Immature natural killer cell (primary cell): ENCODE data around the gene PEF1. TPM values are rescaled to one million over a fixed set of nuclear protein-coding genes. Genes with fewer than 3 reads are reported as not detected.
"Not testable (repeated sequence)": the region's sequence is repeated elsewhere in the genome, so short reads cannot be mapped to it uniquely, and the experiment has no call there.

Source experiments
- DNase-seq, 3 donors: peaks; one replicate each; pipeline ENCODE4 v3.0.0; 2022; ENCODE audit warnings: mixed read lengths in 1 of 3
- H3K27ac Mint-ChIP-seq, 6 donors: one replicate each; pipeline ENCODE4 v1.8.0; 2020; ENCODE audit warnings: mixed read lengths in 6 of 6, mild to moderate bottlenecking in 5 of 6, inconsistent platforms in 4 of 6, moderate library complexity in 3 of 6
- H3K27me3 Mint-ChIP-seq, 3 donors: one replicate each; pipeline ENCODE4 v1.8.0; 2020 to 2021; ENCODE audit warnings: low read depth in 3 of 3, mild to moderate bottlenecking in 3 of 3, mixed read lengths in 3 of 3, moderate library complexity in 3 of 3, inconsistent platforms in 1 of 3
- H3K36me3 Mint-ChIP-seq, 3 donors: one replicate each; pipeline ENCODE4 v1.8.0; 2020; ENCODE audit warnings: mixed read lengths in 3 of 3, inconsistent platforms in 2 of 3, mild to moderate bottlenecking in 2 of 3
- H3K4me1 Mint-ChIP-seq, 2 donors: one replicate each; pipeline ENCODE4 v1.8.0; 2020; ENCODE audit warnings: inconsistent platforms in 2 of 2, mild to moderate bottlenecking in 2 of 2, mixed read lengths in 2 of 2, moderate library complexity in 1 of 2
- H3K4me3 Mint-ChIP-seq, 5 donors: one replicate each; pipeline ENCODE4 v1.8.0; 2020; ENCODE audit warnings: mild to moderate bottlenecking in 5 of 5, mixed read lengths in 5 of 5, inconsistent platforms in 3 of 5, moderate library complexity in 3 of 5
- H3K9me3 Mint-ChIP-seq, 6 donors: one replicate each; pipeline ENCODE4 v1.8.0; 2020; ENCODE audit warnings: mild to moderate bottlenecking in 6 of 6, mixed read lengths in 6 of 6, inconsistent platforms in 4 of 6, moderate library complexity in 3 of 6
- polyA plus RNA-seq, 3 donors: library from polyadenylated mRNA; unstranded; fragments of 300-500 nt; fragmentation: Illumina TruSeq; gene quantifications; one replicate each; pipeline ENCODE4 v1.2.3, GENCODE V29; 2021

The PEF1 gene
- polyA plus RNA-seq, 3 donors from 2014 or later: 108 to 224 (median 119) TPM

DNA sequence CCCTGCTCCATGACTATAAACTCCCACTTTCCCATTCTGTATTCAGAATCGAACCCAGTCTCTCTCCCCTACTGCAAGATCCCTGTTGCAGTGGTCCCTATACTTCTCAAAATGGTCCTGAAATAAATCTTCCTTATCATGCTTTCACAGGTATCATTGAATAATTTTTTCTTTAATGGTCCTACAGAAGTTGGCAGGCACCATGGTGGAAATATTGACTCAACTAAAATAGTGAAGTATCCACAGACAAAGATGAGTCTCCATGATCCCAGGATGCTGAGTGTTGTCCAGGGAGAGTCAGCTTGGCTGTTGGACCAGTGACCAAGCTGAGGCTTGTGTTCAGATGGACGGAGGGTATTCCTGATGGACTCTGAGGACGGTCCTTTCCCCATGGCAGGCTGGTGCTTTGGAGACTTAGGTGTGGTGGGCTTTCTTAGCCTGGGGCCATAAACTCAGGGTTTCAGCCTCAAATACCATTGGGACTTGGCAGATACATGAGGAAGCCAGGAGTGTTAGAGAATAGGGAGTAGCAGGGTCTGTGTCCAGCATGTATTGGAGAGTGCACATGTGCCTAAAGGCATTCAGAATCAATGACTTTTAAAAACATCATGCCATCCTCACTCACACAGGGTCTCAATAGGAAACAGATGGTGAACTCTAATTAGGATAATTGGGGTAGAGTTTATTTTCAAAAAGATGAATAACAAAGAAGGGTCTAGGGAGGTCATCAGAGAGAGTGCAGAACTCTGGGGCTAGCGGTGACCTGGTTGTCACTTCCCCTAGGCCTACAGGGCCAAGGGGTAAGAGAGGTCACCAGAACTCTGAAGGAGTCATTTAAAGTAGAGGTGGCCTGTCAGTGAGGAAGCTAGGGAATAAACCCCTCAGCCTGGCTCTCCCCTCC, 48.6 kb downstream of the PEF1 start:
- no peak overlapping the region for H3K4me3 Mint-ChIP-seq
- H3K4me1 Mint-ChIP-seq: no peaks in the 10 kb centered on the region
- no peaks in the 10 kb centered on the region for H3K36me3 Mint-ChIP-seq
- no peak for DNase-seq
- H3K27me3 Mint-ChIP-seq: peaks cover 0 to 7% (median 6%) of the 10 kb centered on the region in 3 donors
- H3K9me3 Mint-ChIP-seq: no peaks in the 10 kb centered on the region
- no peak overlapping the region for H3K27ac Mint-ChIP-seq

DNA sequence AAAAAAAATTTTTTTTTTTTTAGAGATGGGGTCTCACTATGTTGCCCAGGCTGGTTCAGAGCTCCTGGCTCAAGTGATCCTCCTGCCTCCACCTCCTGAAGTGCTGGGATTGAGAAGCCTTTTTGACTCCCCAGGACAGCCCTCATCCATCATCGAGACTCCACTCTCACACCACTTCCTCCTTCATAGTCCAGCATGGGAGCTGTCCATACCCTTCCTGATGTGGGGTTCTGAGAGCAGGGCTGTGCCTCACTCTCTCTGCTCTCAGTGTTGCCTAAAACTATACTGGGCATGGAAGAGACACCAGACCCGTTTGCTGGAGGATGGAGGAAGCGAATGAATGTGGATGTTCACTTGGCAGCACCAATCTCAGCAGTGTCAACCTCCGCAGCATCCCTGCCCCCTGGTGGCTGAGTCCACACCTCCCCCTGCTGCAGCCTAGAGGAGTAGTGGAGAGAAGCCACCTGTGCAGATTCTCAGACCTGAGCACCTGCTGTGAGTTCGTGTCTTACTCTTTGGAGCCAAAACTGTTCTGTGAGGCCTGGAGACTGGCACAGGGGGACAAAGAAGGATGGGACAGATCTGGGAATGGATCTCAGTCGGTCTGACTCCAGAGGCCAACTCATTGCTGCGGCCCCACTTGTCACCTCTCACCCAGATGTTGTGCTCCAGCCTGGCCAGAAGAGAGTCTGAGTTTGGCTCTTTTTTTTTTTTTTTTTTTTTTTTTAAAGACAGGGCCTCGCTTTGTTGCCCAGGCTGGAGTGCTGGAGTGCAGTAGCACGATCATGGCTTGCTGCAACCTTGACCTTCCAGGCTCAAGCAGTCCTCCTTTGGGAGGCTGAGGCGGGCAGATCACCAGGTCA, 50.7 kb downstream of the PEF1 start:
- Mint-ChIP-seq H3K4me3 (no peak overlapping the region), H3K27me3 (peaks cover 6 to 8% (median 6%) of the 10 kb centered on the region in 3 donors), H3K9me3 (no peaks in the 10 kb centered on the region), H3K27ac (no peak overlapping the region), H3K36me3 (no peaks in the 10 kb centered on the region), H3K4me1 (no peaks in the 10 kb centered on the region)
- peak; percentile 26 to 50 (median 26) for DNase-seq

DNA sequence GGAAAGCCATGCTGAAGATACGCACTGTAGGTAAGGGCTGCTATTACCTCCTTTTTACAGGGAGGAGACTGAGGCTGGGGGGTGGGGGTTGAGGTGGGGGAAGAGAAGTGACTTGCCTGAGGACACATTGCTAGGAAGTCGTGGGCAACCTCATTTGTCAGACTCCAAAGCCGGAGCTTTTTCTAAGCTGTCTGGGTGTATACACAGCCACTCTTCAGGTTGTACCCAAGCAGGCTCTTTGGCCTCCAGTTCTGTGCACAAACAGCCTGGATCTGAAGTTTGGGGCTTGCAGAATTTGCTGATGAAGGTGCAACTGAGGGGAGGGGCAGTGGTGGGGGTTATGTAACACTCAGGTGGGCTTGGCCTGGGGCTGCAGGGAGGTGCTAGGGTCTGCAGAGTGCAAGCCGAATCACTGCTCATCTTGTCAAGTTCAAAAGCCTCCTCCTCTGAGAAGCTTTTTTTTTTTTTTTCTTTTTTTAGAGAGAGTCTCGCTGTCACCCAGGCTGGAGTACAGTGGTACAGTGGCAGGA, 51.5 kb downstream of the PEF1 start:
- DNase-seq: no peak

DNA sequence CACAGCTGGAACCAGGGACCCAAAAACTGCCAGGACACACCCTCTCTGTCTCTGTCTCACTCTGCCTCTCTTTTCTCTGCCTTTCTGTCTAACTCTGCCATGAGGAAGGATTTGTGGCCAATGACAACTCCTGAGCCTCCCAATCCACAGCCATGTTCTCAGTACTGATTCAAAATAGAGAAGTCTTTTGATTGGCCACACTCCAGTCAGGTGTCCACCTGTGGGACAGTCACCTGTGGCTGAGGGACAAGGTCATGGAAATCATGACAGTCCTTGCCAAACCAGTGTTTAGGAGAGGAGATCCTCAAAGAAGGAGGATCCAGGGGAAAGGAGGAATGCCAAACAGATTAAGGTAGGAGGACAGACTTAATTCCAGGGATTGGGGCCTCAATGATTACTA, 52.5 kb downstream of the PEF1 start:
- Mint-ChIP-seq H3K27ac (no peak overlapping the region), H3K4me1 (peaks cover 0 to 2% of the 10 kb centered on the region in 2 donors), H3K9me3 (no peaks in the 10 kb centered on the region), H3K4me3 (no peak overlapping the region), H3K27me3 (peaks cover 8 to 9% (median 9%) of the 10 kb centered on the region in 3 donors), H3K36me3 (no peaks in the 10 kb centered on the region)
- no peak for DNase-seq

More for the DNA sequence above, 51.5 kb downstream of the PEF1 start:
- H3K4me3 Mint-ChIP-seq: no peak overlapping the region
- H3K36me3 Mint-ChIP-seq: no peaks in the 10 kb centered on the region
- no peaks in the 10 kb centered on the region for H3K9me3 Mint-ChIP-seq
- H3K27ac Mint-ChIP-seq: no peak overlapping the region
- H3K4me1 Mint-ChIP-seq: no peaks in the 10 kb centered on the region
- H3K27me3 Mint-ChIP-seq: peaks cover 6 to 8% (median 7%) of the 10 kb centered on the region in 3 donors

DNA sequence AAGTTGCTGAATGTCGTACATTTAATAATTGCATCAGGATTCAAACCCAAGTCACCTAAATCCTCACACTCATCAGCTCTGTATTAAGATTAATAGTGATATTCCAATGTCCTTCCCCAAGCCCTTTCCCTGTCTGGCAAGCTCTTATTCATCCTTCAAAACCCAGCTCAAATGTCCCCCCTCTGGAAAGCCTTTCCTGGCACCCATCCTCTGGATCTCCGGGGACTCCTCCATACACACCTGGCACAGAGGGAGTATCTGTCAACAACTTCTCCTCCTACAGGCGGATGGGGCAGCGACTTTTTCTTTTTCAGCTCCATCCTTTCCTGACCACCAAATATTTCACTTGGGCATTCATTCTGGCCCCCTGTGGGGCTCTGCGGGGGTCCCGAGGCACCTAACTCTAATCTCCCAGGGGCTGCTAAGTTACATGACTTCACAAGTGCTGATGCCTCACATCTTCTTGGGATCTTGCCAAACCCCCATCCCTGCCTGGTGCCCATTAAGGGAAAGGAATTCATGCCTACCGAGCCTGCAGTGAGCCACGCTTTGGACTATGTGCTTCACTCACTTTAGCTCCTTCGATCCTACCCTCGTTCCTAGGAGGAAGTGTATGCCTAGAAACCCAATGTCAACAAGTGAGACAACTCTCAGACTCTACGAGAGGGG, 53.1 kb downstream of the PEF1 start:
- Mint-ChIP-seq H3K27ac (no peak overlapping the region), H3K9me3 (no peaks in the 10 kb centered on the region), H3K4me1 (peaks cover 0 to 2% of the 10 kb centered on the region in 2 donors), H3K27me3 (peaks cover 8 to 9% (median 9%) of the 10 kb centered on the region in 3 donors), H3K4me3 (no peak overlapping the region), H3K36me3 (no peaks in the 10 kb centered on the region)
- no peak for DNase-seq

DNA sequence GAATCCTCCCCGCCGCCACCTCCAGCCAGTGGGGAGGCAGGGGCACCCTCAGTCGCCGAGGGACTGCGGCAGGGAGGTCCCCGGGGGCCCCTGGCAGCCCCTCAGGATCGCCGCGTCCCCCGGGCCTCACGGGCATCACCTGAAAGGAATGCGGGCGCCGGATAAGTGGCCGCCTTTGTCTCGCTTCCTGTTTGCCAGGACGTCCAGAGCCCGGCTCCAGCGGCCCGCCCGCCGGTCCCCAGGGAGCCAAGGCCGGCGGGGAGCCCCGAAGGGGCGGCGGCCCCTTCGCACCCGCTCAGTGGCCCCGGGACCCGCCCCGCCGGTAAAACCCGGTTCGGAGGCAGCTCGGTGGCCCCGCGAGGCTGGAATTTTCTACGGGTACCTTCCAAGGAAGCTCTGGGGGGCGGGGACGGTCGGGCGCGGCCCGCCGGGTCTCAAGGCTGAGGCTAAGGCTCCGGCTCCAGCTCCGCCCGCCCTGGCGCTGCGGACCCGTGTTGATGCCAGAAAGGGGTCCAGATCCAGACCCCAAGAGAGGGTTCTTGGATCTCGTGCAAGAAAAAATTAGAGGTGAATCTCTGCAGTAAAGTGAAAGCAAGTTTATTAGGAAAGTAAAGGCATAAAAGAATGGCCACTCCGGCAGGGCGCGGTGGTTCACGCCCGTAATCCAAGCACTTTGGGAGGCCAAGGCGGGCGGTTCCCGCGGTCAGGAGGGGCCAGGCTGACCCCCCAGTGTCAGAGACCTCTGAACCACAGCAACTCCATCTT, 55.7 kb downstream of the PEF1 start:
- Mint-ChIP-seq H3K27me3 (peaks cover 2 to 9% (median 9%) of the 10 kb centered on the region in 3 donors), H3K4me3 (no peak overlapping the region), H3K36me3 (no peaks in the 10 kb centered on the region), H3K27ac (no peak overlapping the region), H3K4me1 (peaks cover 0 to 2% of the 10 kb centered on the region in 2 donors), H3K9me3 (no peaks in the 10 kb centered on the region)
- no peak for DNase-seq

DNA sequence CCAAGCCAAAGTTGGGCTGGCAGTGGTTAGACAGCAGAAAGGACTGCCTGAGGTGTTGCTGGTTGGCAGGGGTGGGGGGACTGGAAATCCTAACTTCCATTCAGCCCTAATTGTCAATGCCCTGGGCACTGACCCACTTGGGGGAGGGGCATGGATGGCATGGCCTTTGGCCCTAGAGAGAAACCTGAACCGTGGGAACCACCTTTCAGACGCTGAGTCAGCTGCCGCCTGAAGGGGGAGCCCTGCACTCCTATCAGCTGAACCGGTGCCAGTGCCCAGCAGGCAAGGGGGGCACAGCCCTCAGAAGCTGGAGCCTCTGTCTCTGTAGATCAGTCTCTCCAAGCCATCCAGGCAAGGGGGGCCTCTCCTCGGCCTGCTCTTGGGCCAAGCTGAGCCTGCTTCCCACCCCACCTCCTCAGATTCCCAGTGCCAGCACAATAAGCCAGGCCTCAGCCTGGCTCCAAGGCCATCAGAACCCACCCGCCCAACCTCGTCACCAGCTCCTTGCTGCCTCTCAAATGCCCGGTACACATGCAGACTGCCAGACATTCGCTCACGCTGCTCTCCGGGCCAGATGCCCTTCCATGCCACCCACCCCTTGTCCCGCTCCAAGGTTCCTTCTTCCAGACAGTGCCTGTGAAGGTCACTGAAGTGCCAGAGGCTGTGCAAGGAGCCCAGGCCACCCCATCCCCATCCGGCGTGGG, 56.8 kb downstream of the PEF1 start:
- peaks cover 3 to 9% (median 9%) of the 10 kb centered on the region in 3 donors for H3K27me3 Mint-ChIP-seq
- H3K27ac Mint-ChIP-seq: peak overlapping the region in 1 of 6 donors; percentile 58
- peaks cover 0 to 2% of the 10 kb centered on the region in 2 donors for H3K4me1 Mint-ChIP-seq
- DNase-seq: peak in 1 of 3 donors; percentile 12
- H3K4me3 Mint-ChIP-seq: no peak overlapping the region
- H3K9me3 Mint-ChIP-seq: no peaks in the 10 kb centered on the region
- H3K36me3 Mint-ChIP-seq: no peaks in the 10 kb centered on the region

DNA sequence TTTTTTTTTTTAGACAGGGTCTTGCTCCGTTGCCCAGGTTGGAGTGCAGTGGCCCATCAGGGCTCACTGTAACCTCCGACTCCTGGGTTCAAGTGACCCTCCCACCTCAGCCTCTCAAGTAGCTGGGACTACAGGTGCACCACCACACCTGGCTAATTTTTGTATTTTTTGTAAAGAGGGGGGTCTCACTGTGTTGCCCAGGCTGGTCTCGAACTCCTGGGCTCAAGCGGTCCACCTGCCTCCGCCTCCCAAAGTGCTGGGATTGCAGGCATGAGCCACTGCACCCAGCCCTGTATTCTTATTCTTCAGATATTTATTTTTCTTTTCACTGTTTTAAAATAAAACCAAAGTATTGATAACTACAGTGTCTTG, 57.4 kb downstream of the PEF1 start:
- not testable (repeated sequence) for DNase-seq, H3K9me3 Mint-ChIP-seq, H3K4me3 Mint-ChIP-seq, H3K27ac Mint-ChIP-seq, H3K4me1 Mint-ChIP-seq, H3K36me3 Mint-ChIP-seq, H3K27me3 Mint-ChIP-seq

DNA sequence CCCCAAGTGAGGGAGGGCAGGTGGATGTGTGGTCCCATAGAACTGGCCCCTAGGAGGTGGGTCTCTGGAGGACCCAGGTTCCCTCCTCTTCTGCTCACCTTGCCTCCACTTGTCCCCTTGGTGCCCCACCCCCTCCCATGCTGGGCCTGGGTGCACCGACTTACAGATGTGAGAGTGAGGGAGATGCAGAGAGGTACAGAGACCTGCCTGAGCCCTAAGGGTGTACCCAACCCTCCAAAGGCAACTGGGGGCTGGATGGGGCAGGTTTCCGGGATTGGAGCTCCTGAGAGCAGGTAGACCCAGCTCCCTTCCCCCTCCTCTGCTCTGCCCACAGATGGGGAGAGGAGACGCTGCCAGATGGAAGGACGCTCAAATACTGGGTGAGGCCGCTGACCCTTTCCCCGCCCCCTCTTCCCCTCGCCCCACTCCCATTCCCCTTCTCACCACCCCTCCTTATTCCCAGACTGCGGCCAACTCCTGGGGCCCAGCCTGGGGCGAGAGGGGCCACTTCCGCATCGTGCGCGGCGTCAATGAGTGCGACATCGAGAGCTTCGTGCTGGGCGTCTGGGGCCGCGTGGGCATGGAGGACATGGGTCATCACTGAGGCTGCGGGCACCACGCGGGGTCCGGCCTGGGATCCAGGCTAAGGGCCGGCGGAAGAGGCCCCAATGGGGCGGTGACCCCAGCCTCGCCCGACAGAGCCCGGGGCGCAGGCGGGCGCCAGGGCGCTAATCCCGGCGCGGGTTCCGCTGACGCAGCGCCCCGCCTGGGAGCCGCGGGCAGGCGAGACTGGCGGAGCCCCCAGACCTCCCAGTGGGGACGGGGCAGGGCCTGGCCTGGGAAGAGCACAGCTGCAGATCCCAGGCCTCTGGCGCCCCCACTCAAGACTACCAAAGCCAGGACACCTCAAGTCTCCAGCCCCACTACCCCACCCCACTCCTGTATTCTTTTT, 58.0 kb downstream of the PEF1 start:
- Mint-ChIP-seq H3K27me3 (peaks cover 3 to 9% (median 7%) of the 10 kb centered on the region in 3 donors), H3K27ac (no peak overlapping the region), H3K36me3 (no peaks in the 10 kb centered on the region), H3K4me1 (peaks cover 0 to 2% of the 10 kb centered on the region in 2 donors), H3K4me3 (no peak overlapping the region), H3K9me3 (no peaks in the 10 kb centered on the region)
- no peak for DNase-seq

DNA sequence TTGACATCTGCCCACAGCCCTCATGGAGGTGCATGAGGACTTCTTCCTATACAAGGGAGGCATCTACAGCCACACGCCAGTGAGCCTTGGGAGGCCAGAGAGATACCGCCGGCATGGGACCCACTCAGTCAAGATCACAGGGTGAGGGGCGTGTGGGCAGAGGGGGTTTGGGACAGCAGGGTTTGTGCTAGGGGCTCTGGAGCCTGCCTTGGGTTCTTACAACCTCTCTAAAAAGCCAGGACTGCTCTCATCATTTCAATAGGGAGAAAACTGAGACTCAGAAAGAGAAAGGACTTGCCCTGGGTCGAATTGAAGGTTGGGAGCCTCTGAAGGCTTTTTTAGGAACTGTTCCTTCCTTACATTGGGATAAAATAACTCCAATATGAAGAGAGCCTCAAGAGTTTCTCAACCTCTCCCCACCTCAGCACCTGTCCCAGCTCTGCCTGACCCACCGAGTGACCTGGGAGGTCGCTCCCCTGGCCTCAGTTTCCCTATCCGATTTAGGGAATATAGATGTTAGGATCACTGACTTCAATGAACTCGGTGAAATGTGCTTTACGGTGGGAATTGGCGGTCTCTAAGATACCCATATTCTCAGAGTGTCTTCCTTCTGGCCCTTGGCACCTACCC, 58.8 kb downstream of the PEF1 start:
- H3K4me1 Mint-ChIP-seq: peaks cover 0 to 2% of the 10 kb centered on the region in 2 donors

More for the DNA sequence above, 58.8 kb downstream of the PEF1 start:
- Mint-ChIP-seq H3K27me3 (peaks cover 3 to 8% (median 6%) of the 10 kb centered on the region in 3 donors), H3K9me3 (no peaks in the 10 kb centered on the region), H3K4me3 (no peak overlapping the region), H3K27ac (no peak overlapping the region), H3K36me3 (no peaks in the 10 kb centered on the region)
- DNase-seq: no peak
